HG03066 (cell line): Measurements from ENCODE around the gene ELOA2.
"Not testable (repeated sequence)": the region's sequence is repeated elsewhere in the genome, so short reads cannot be mapped to it uniquely, and the experiment has no call there.

Experiments
- ATAC-seq: cut with Tn5 transposase; IDR thresholded peaks from one replicate; pipeline ENCODE4 v1.9.1; 2021; ENCODE audit warnings: low read depth; ENCODE audit not compliant: unreplicated experiment

ELOA2 gene

GRCh38 chr18:47023769-47024465, 11.5 kb downstream of the ELOA2 start:
- ATAC-seq, result not testable (repeated sequence)

DNA sequence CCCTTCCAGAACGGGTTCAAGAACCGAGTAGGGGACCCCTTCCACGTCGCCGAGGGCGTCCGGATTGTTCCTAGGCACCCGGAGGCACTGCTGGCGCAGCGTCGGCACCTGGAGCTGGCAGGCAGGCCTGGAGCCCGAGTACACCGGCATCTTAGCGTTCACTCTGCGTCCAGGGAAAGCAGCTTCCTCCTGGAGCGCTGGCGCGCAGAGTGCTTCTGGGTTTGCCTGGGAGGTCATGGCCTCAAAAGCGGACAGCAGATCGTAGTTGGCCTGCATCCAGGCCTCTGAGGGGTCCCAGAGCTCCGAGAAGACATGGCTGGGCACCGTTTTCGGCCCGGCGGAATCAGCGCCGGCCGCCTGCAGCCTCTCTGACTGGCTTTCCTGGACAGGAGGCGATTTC, 12.6 kb downstream of the ELOA2 start:
- not testable (repeated sequence) for ATAC-seq

- ATAC-seq, result not testable (repeated sequence)
Observed at GRCh38 chr18:47020757-47021156, 14.7 kb downstream of the ELOA2 start.

DNA sequence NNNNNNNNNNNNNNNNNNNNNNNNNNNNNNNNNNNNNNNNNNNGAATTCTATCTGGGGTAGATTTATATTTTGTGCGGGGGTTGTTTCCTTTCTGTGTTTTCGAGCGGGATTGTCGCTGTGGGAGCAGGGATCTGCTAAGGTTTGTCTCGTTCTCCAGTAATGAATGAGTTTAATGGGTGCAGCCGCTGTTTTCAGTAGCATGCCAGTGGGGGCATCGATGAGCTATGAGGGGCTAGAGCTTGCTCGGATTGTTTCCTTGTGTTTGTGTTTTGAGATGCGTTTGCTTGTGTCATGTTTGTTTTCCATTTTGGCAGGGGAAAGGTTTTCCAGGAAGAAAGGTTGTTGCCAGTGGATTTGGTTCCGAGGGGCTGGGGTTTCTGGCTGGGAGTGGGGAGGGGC, 15.6 kb downstream of the ELOA2 start:
- ATAC-seq, result not testable (repeated sequence)
